Spleen (tissue), 11 donors: ENCODE data around the gene NUP85. TPM values are rescaled to one million over a fixed set of nuclear protein-coding genes. Genes with fewer than 3 reads are reported as not detected.
"Not testable (repeated sequence)": the region's sequence is repeated elsewhere in the genome, so short reads cannot be mapped to it uniquely, and the experiment has no call there.

Source experiments
- DNase-seq: peaks from one replicate; pipeline ENCODE4 v3.0.0-alpha.2; 2020
- H3K27ac ChIP-seq, 8 donors: fragments of 200-600 bp; sonication (generic) in 7 of 8; 1 replicate in 4 of 8; 2 replicates in 4 of 8; pipeline versions ENCODE4 v1.5.0 to v1.8.0; 2016 to 2021; ENCODE audit warnings: inconsistent platforms in 4 of 8, mild to moderate bottlenecking in 4 of 8, moderate library complexity in 1 of 8
- H3K27me3 ChIP-seq, 7 donors: fragments of 200-600 bp; sonication (generic) in 6 of 7; replicated peaks in 1 of 7; 1 replicate in 4 of 7; 2 replicates in 3 of 7; pipeline versions ENCODE4 v1.5.0 to v1.8.0; 2016 to 2021; ENCODE audit warnings: inconsistent platforms in 3 of 7, mild to moderate bottlenecking in 1 of 7
- H3K36me3 ChIP-seq, 6 donors: fragments of 200-600 bp; sonication (generic) in 5 of 6; 1 replicate in 4 of 6; 2 replicates in 2 of 6; pipeline versions ENCODE4 v1.5.0 to v1.8.0; 2016 to 2021; ENCODE audit warnings: inconsistent platforms in 2 of 6
- H3K4me1 ChIP-seq, 6 donors: fragments of 200-600 bp; sonication (generic) in 5 of 6; 1 replicate in 3 of 6; 2 replicates in 3 of 6; pipeline versions ENCODE4 v1.5.0 to v1.8.0; 2016 to 2021; ENCODE audit warnings: inconsistent platforms in 3 of 6
- H3K4me3 ChIP-seq, 8 donors: fragments of 200-600 bp; sonication (generic) in 7 of 8; 1 replicate in 4 of 8; 2 replicates in 4 of 8; pipeline versions ENCODE4 v1.5.0 to v1.8.0; 2016 to 2021; ENCODE audit warnings: inconsistent platforms in 4 of 8, mild to moderate bottlenecking in 4 of 8, moderate library complexity in 2 of 8
- H3K9me3 ChIP-seq, 8 donors: fragments of 200-600 bp; sonication (generic) in 7 of 8; 1 replicate in 4 of 8; 2 replicates in 4 of 8; pipeline versions ENCODE4 v1.5.0 to v1.8.0; 2016 to 2021; ENCODE audit warnings: inconsistent platforms in 4 of 8
- CTCF ChIP-seq, 11 experiments: fragments of 200-600 bp in 7 of 11; fragments of 450-650 bp in 4 of 11; sonication (generic) in 4 of 11; IDR thresholded peaks in 8 of 11; conservative IDR thresholded peaks in 3 of 11; 1 replicate in 7 of 11; 2 replicates in 4 of 11; pipeline versions ENCODE4 v1.4.0 to v1.8.0; 2016 to 2021; ENCODE audit warnings: antibody characterized with exemption in 11 of 11, inconsistent platforms in 4 of 11, mild to moderate bottlenecking in 1 of 11
- POLR2A ChIP-seq, 3 donors: fragments of 450-650 bp; IDR thresholded peaks; one replicate each; pipeline ENCODE4 v1.5.1; 2017; ENCODE audit warnings: antibody characterized with exemption in 3 of 3, mild to moderate bottlenecking in 1 of 3
- POLR2AphosphoS5 ChIP-seq, 3 donors: sonication (generic); formaldehyde crosslinking; IDR thresholded peaks; one replicate each; pipeline ENCODE4 v1.5.1; 2017; ENCODE audit warnings: antibody characterized with exemption in 3 of 3
- WGBS, 5 donors: extraction: QIAGEN DNeasy Blood & Tissue Kit in 3 of 5; methylation state at CpG; one replicate each; pipeline versions ENCODE4 v1.1.5 to v1.1.7; 2013 to 2018; 5-methylcytosine and 5-hydroxymethylcytosine counted together
- intact Hi-C: fragments of 100-400 bp; cut with DNase I; formaldehyde crosslinking; loops from one replicate; pipeline ENCODE4 v1.15.0; 2023; ENCODE audit warnings: low total_unique reads
- polyA plus RNA-seq, 3 donors: library from polyadenylated mRNA; stranded (reverse); fragments of 200-250 nt; gene quantifications; one replicate each; pipeline ENCODE4 v1.2.1, GENCODE V29; 2013
- total RNA-seq, 7 donors: library from RNA; depleted of rRNA in 3 of 7; stranded (reverse); fragments of >200 nt in 3 of 7; fragmentation: NEBNext Ultra II Directional in 4 of 7; extraction: Animal tissue kit (Norgen Biotek cat#: 25700) in 4 of 7; gene quantifications; one replicate each; pipeline versions ENCODE4 v1.1.0 to v1.2.1, GENCODE V29; 2016 to 2021
- donor health status: healthy with polysubstance abuse.
- donor health status: DM: no; HTN: no; CAD: no; lungs with moderate emphysema.
- donor health status: DM: no; HTN: no; CAD: no.
- donor health status: Bipolar disorder and iron deficiency.
- donor health status: healthy.
- donor health status: DM: no; HTN: no; CAD: no.
- donor health status: DM: yes; HTN: yes; CAD: no.

The NUP85 gene
- total and polyA plus RNA-seq, 10 donors, result 35.5 to 83.8 (median 63.9) TPM

DNA sequence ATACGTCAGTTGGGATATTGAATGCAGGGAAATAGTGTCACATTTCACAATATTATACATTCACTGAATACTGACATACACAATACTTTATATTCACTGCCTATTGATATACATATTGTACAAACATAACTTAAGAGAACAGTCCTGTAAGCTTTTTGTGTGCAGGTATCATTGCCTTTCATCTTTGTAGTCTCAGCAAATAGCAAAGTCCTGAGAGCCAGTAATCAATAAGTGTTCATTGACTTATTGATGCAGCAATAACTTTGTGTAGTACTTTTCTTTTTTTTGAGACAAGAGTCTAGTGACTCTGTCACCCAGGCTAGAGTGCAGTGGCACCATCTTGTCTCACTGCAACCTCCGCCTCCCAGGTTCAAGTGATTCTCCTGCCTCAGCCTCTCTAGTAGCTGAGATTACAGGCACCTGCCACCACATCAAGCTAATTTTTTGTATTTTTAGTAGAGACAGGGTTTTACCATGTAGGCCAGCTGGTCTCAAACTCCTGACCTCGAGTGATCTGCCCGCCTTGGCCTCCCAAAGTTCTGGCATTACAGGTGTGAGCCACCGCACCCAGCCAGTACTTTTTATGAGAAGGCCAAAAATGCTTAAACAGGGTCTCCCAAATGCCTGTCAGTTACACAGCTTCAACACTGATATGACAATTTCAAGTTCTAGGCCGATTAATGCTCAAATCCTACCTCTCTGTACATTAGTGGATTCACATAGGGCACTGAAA, 5.4 kb upstream of the NUP85 start:
- 89 to 97% (median 94%) methylated on average over 6 of the region's 6 CpGs for WGBS, 5 donors
- DNase-seq, result no peak
- intact Hi-C loops, result loop anchor here (10.0 kb wide), 1 partner anchor 235 kb away; no protein-coding TSS in a partner anchor
- H3K27ac ChIP-seq, result no peak overlapping the region
- H3K9me3 ChIP-seq, result no peaks in the 10 kb centered on the region
- no peak for TF ChIP-seq POLR2AphosphoS5 (IDR thresholded peaks at IDR 0.05)
- no peak for TF ChIP-seq CTCF (IDR thresholded peaks at IDR 0.05 in 8 of 11, conservative IDR thresholded peaks at IDR 0.05 in 3 of 11)
- TF ChIP-seq POLR2A (IDR thresholded peaks at IDR 0.05), result no peak
- no peak overlapping the region for H3K4me3 ChIP-seq
- peaks cover 5 to 18% (median 11%) of the 10 kb centered on the region in 6 donors for H3K4me1 ChIP-seq
- no peaks in the 10 kb centered on the region for H3K27me3 ChIP-seq
- H3K36me3 ChIP-seq, result no peaks in the 10 kb centered on the region

DNA sequence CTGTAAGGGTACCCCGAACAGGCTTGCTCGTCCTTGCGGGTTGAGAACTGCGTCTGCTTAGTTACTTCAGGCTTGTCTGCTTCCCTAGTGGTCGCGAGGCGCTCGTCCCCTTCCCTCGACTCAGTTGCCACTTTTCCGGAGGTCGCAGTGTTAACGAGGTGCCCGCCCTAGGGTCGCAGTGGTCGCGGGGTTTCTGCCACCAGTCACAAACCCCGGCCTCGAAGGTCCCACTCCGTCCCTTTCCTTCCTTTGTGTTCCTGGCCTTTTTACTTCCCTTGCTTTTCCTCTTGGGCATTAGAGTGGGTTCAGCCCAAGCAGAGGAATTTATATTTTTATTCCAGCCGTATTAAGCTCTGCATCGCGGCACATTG, 299 bp downstream of the NUP85 start:
- 0 to 1% (median 0%) methylated on average over 19 to 22 of the region's 22 CpGs for WGBS, 5 donors
- H3K4me1 ChIP-seq, result peaks cover 17 to 43% (median 31%) of the 10 kb centered on the region in 6 donors
- intact Hi-C loops, result loop anchor here (10.0 kb wide), 1 partner anchor 241 kb away; no protein-coding TSS in a partner anchor

GRCh38 chr17:75207050-75207407, 1.6 kb downstream of the NUP85 start:
- Histone ChIP-seq H3K4me1 (peaks cover 17 to 38% (median 29%) of the 10 kb centered on the region in 6 donors), H3K36me3 (peaks cover 0 to 44% (median 35%) of the 10 kb centered on the region in 6 donors), H3K4me3 (peak overlapping the region in 3 of 8 donors; percentile 69 to 87 (median 78))
- not testable (repeated sequence) for DNase-seq, H3K27ac ChIP-seq, H3K27me3 ChIP-seq, H3K9me3 ChIP-seq
- WGBS, 5 donors, result 77 to 89% (median 81%) methylated on average over 8 of the region's 8 CpGs
- intact Hi-C loops, result loop anchor here (10.0 kb wide), 1 partner anchor 242 kb away; no protein-coding TSS in a partner anchor

More for the DNA sequence above, 299 bp downstream of the NUP85 start:
- no peak for DNase-seq
- no peaks in the 10 kb centered on the region for H3K27me3 ChIP-seq
- peak overlapping the region; percentile 69 to 99 (median 82) for H3K4me3 ChIP-seq
- TF ChIP-seq POLR2A (IDR thresholded peaks at IDR 0.05) (no peak), POLR2AphosphoS5 (IDR thresholded peaks at IDR 0.05) (no peak), CTCF (IDR thresholded peaks at IDR 0.05 in 8 of 11, conservative IDR thresholded peaks at IDR 0.05 in 3 of 11) (no peak)
- H3K9me3 ChIP-seq, result no peaks in the 10 kb centered on the region
- peak overlapping the region; percentile 93 to 99 (median 96) for H3K27ac ChIP-seq
- H3K36me3 ChIP-seq, result peaks cover 0 to 32% (median 23%) of the 10 kb centered on the region in 6 donors

GRCh38 chr17:75207760-75208159, 2.3 kb downstream of the NUP85 start:
- Histone ChIP-seq H3K4me3 (no peak overlapping the region), H3K27me3 (no peaks in the 10 kb centered on the region), H3K9me3 (no peaks in the 10 kb centered on the region), H3K27ac (no peak overlapping the region), H3K4me1 (peaks cover 17 to 37% (median 29%) of the 10 kb centered on the region in 6 donors), H3K36me3 (peaks cover 2 to 51% (median 42%) of the 10 kb centered on the region in 6 donors)
- intact Hi-C loops, result loop anchor here (10.0 kb wide), 1 partner anchor 243 kb away; no protein-coding TSS in a partner anchor
- TF ChIP-seq POLR2A (IDR thresholded peaks at IDR 0.05), result no peak
- TF ChIP-seq POLR2AphosphoS5 (IDR thresholded peaks at IDR 0.05), result no peak
- TF ChIP-seq CTCF (IDR thresholded peaks at IDR 0.05 in 8 of 11, conservative IDR thresholded peaks at IDR 0.05 in 3 of 11), result no peak
- DNase-seq, result no peak
- 83 to 89% (median 85%) methylated on average over 12 of the region's 12 CpGs for WGBS, 5 donors
